ENCODE results near the gene TMEM9. TPM values are rescaled to one million over a fixed set of nuclear protein-coding genes. Genes with fewer than 3 reads are reported as not detected.

TMEM9 gene
- total RNA-seq, 1 donor from 2014 or later = 80.2 TPM

GRCh38 chr1:201137579-201138310, 16.5 kb downstream of the TMEM9 start:
- no peak for TF ChIP-seq CTCF (IDR thresholded peaks at IDR 0.05; ENCODE audit: partially characterized antibody, unreplicated experiment)
- Mint-ChIP-seq H3K36me3 (ENCODE audit: unreplicated experiment) (peaks cover 14% of the 10 kb centered on the region), H3K9me3 (ENCODE audit: unreplicated experiment) (peaks cover 3% of the 10 kb centered on the region), H3K4me1 (ENCODE audit: low read depth, unreplicated experiment) (peaks cover 35% of the 10 kb centered on the region), H3K4me3 (ENCODE audit: unreplicated experiment) (no peak overlapping the region), H3K27me3 (ENCODE audit: unreplicated experiment) (peaks cover 5% of the 10 kb centered on the region), H3K27ac (ENCODE audit: unreplicated experiment) (no peak overlapping the region)
- DNase-seq = no peak

GRCh38 chr1:201137024-201137392, 17.3 kb downstream of the TMEM9 start:
- Mint-ChIP-seq H3K36me3 (ENCODE audit: unreplicated experiment) (peaks cover 16% of the 10 kb centered on the region), H3K27me3 (ENCODE audit: unreplicated experiment) (peaks cover 5% of the 10 kb centered on the region), H3K4me1 (ENCODE audit: low read depth, unreplicated experiment) (peaks cover 35% of the 10 kb centered on the region), H3K9me3 (ENCODE audit: unreplicated experiment) (peaks cover 3% of the 10 kb centered on the region), H3K4me3 (ENCODE audit: unreplicated experiment) (peak overlapping the region; percentile 38), H3K27ac (ENCODE audit: unreplicated experiment) (no peak overlapping the region)
- no peak for DNase-seq
- no peak for TF ChIP-seq CTCF (IDR thresholded peaks at IDR 0.05; ENCODE audit: partially characterized antibody, unreplicated experiment)

- DNase-seq = no peak
- Mint-ChIP-seq H3K27ac (ENCODE audit: unreplicated experiment) (peak overlapping the region; percentile 68), H3K4me1 (ENCODE audit: low read depth, unreplicated experiment) (peaks cover 35% of the 10 kb centered on the region), H3K27me3 (ENCODE audit: unreplicated experiment) (peaks cover 5% of the 10 kb centered on the region), H3K9me3 (ENCODE audit: unreplicated experiment) (peaks cover 6% of the 10 kb centered on the region), H3K36me3 (ENCODE audit: unreplicated experiment) (peaks cover 16% of the 10 kb centered on the region), H3K4me3 (ENCODE audit: unreplicated experiment) (peak overlapping the region; percentile 38)
- TF ChIP-seq CTCF (IDR thresholded peaks at IDR 0.05; ENCODE audit: partially characterized antibody, unreplicated experiment) = no peak
Measured at GRCh38 chr1:201136355-201137023, 17.8 kb downstream of the TMEM9 start.

- Mint-ChIP-seq H3K36me3 (ENCODE audit: unreplicated experiment) (peaks cover 20% of the 10 kb centered on the region), H3K4me3 (ENCODE audit: unreplicated experiment) (no peak overlapping the region), H3K27me3 (ENCODE audit: unreplicated experiment) (peaks cover 5% of the 10 kb centered on the region), H3K27ac (ENCODE audit: unreplicated experiment) (no peak overlapping the region), H3K9me3 (ENCODE audit: unreplicated experiment) (peaks cover 6% of the 10 kb centered on the region), H3K4me1 (ENCODE audit: low read depth, unreplicated experiment) (peaks cover 26% of the 10 kb centered on the region)
- no peak for TF ChIP-seq CTCF (IDR thresholded peaks at IDR 0.05; ENCODE audit: partially characterized antibody, unreplicated experiment)
- no peak for DNase-seq
Measured at GRCh38 chr1:201134405-201134804, 19.9 kb downstream of the TMEM9 start.

- Mint-ChIP-seq H3K36me3 (ENCODE audit: unreplicated experiment) (peaks cover 20% of the 10 kb centered on the region), H3K27me3 (ENCODE audit: unreplicated experiment) (peaks cover 2% of the 10 kb centered on the region), H3K4me3 (ENCODE audit: unreplicated experiment) (no peak overlapping the region), H3K9me3 (ENCODE audit: unreplicated experiment) (peaks cover 7% of the 10 kb centered on the region), H3K4me1 (ENCODE audit: low read depth, unreplicated experiment) (peaks cover 11% of the 10 kb centered on the region), H3K27ac (ENCODE audit: unreplicated experiment) (no peak overlapping the region)
- no peak for TF ChIP-seq CTCF (IDR thresholded peaks at IDR 0.05; ENCODE audit: partially characterized antibody, unreplicated experiment)
- DNase-seq = no peak
Measured at GRCh38 chr1:201131398-201131797, 22.9 kb downstream of the TMEM9 start.

Measured in glutamatergic neuron (in vitro differentiated cells).